ENCODE data around the gene HOXB3.

DNA sequence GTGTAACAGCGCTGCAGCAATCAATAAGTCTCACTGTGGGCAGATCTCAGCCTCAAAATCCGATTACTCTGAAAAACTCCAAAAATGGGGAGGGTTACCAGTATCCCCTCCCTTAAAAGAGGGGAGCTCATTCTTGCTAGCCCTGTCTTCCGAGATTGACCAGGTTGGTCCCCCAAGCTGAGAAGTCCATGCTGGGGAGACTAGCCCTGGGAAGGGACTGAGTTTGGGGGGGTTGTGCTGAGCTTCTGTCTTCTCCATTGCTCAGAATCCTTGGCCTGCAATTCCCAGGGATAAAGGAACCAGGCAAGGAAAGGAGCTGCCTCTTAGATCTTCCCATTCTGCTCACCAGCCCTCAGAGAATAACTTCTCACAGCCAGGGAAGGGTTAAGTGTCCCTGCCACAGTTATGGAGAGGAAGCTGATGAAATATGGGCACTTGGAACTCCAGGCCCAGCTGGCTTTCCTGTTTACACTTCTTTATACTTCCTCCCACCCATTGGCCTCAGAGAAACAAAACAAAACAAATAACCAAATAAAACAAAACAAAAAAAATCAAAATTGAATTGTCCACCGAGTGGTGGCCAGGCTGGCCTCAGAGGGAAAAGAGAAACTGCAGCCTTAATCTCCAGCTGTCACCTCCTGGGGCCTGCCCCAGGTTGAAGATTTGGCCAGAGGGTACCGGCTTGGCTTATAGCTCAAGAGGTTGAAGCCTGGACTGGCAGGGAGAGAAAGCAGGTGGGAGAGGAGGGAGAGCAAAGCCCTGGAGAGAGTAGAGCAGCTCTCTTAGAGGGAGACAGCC, 2.6 kb downstream of the HOXB3 start:
- no peak for TF ChIP-seq POLR2AphosphoS5 (IDR thresholded peaks at IDR 0.05)
- TF ChIP-seq, protein P1, sequence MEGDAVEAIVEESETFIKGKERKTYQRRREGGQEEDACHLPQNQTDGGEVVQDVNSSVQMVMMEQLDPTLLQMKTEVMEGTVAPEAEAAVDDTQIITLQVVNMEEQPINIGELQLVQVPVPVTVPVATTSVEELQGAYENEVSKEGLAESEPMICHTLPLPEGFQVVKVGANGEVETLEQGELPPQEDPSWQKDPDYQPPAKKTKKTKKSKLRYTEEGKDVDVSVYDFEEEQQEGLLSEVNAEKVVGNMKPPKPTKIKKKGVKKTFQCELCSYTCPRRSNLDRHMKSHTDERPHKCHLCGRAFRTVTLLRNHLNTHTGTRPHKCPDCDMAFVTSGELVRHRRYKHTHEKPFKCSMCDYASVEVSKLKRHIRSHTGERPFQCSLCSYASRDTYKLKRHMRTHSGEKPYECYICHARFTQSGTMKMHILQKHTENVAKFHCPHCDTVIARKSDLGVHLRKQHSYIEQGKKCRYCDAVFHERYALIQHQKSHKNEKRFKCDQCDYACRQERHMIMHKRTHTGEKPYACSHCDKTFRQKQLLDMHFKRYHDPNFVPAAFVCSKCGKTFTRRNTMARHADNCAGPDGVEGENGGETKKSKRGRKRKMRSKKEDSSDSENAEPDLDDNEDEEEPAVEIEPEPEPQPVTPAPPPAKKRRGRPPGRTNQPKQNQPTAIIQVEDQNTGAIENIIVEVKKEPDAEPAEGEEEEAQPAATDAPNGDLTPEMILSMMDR (IDR thresholded peaks at IDR 0.05), result no peak

All from prostate gland (tissue), 2 donors.